ENCODE data around the gene TYW1B.
"Not testable (repeated sequence)": the region's sequence is repeated elsewhere in the genome, so short reads cannot be mapped to it uniquely, and the experiment has no call there.

TYW1B gene

GRCh38 chr7:72546586-72547237, 281.3 kb downstream of the TYW1B start:
- DNase-seq: not testable (repeated sequence)

- not testable (repeated sequence) for DNase-seq
These were observed 283.5 kb downstream of the TYW1B start for GRCh38 chr7:72544531-72544930.

GRCh38 chr7:72540923-72541322, 287.1 kb downstream of the TYW1B start:
- no peak for DNase-seq

- no peak for DNase-seq
These were observed 287.8 kb downstream of the TYW1B start for GRCh38 chr7:72540106-72540611.

- DNase-seq: no peak
These were observed 288.3 kb downstream of the TYW1B start for GRCh38 chr7:72539702-72540101.

GRCh38 chr7:72538856-72539255, 289.1 kb downstream of the TYW1B start:
- DNase-seq: no peak

- no peak for DNase-seq
These were observed 289.9 kb downstream of the TYW1B start for GRCh38 chr7:72538147-72538546.

GRCh38 chr7:72536038-72536437, 292.0 kb downstream of the TYW1B start:
- DNase-seq: peak; percentile 54

GRCh38 chr7:72531048-72531447, 297.0 kb downstream of the TYW1B start:
- not testable (repeated sequence) for DNase-seq

All from NCI-H1694 treated with DMSO at 0.1 percent for 48 hours (cell line).